ENCODE results near the gene CCL7. TPM values are rescaled to one million over a fixed set of nuclear protein-coding genes. Genes with fewer than 3 reads are reported as not detected.

The CCL7 gene
- total and polyA plus RNA-seq, 4 donors = not detected

DNA sequence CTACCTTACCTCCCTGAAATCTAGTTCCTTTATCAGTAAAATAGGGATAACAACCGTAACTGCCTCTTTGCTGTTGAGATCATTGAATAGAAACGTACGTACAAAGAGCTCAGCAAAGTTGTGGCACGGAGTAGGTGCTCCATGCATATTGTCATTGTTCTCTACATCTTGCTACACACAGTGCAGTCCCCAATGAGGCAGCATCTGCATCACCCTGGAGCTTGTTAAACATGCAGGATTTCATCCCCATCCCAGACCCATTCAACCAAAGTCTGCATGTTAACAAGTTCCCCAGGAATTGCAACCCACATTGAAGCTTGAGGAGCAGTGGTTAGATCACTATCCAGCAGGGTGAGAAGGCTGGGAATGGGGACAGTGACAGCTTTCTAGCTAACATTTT, 48.6 kb upstream of the CCL7 start:
- no peak overlapping the region for H3K9ac ChIP-seq (ENCODE audit: low read depth in 1 of 2, low read length in 2 of 2)
- no peaks in the 10 kb centered on the region for H3K4me1 ChIP-seq (ENCODE audit: control insufficient read depth in 4 of 4, insufficient read depth in 4 of 4, low read length in 3 of 4)

GRCh38 chr17:34222722-34223497, 47.1 kb upstream of the CCL7 start:
- H3K27me3 ChIP-seq (ENCODE audit: control insufficient read depth in 4 of 4, insufficient read depth in 4 of 4, low read length in 3 of 4) = no peaks in the 10 kb centered on the region
- WGBS = 79% methylated on average over 3 of the region's 3 CpGs
- no peaks in the 10 kb centered on the region for H3K9me3 ChIP-seq (ENCODE audit: control insufficient read depth in 4 of 4, low read length in 3 of 4)
- H3K9ac ChIP-seq (ENCODE audit: low read depth in 1 of 2, low read length in 2 of 2) = no peak overlapping the region
- no peak for DNase-seq (ENCODE audit: low spot score)
- H3K4me1 ChIP-seq (ENCODE audit: control insufficient read depth in 4 of 4, insufficient read depth in 4 of 4, low read length in 3 of 4) = no peaks in the 10 kb centered on the region
- no peak overlapping the region for H3K27ac ChIP-seq (ENCODE audit: low read depth in 1 of 2, low read length in 2 of 2)
- TF ChIP-seq TAF1 (conservative IDR thresholded peaks at IDR 0.05) (no peak), HNF4A (conservative IDR thresholded peaks at IDR 0.05) (no peak), RAD21 (IDR thresholded peaks at IDR 0.05) (no peak), RXRA (IDR thresholded peaks at IDR 0.05) (no peak), FOXA2 (IDR thresholded peaks at IDR 0.05) (no peak), HNF4G (IDR thresholded peaks at IDR 0.05) (no peak), GABPA (IDR thresholded peaks at IDR 0.05 in 1 of 2, conservative IDR thresholded peaks at IDR 0.05 in 1 of 2) (no peak), YY1 (IDR thresholded peaks at IDR 0.05) (no peak), NR2F2 (IDR thresholded peaks at IDR 0.05) (no peak), CTCF (IDR thresholded peaks at IDR 0.05; ENCODE audit: low read depth, low read length, missing input control) (no peak), JUND (IDR thresholded peaks at IDR 0.05) (no peak), SP1 (IDR thresholded peaks at IDR 0.05) (no peak), EGR1 (IDR thresholded peaks at IDR 0.05; ENCODE audit: low read depth in 2 of 2) (no peak), FOXA1 (IDR thresholded peaks at IDR 0.05) (no peak)
- TF ChIP-seq, protein P1, sequence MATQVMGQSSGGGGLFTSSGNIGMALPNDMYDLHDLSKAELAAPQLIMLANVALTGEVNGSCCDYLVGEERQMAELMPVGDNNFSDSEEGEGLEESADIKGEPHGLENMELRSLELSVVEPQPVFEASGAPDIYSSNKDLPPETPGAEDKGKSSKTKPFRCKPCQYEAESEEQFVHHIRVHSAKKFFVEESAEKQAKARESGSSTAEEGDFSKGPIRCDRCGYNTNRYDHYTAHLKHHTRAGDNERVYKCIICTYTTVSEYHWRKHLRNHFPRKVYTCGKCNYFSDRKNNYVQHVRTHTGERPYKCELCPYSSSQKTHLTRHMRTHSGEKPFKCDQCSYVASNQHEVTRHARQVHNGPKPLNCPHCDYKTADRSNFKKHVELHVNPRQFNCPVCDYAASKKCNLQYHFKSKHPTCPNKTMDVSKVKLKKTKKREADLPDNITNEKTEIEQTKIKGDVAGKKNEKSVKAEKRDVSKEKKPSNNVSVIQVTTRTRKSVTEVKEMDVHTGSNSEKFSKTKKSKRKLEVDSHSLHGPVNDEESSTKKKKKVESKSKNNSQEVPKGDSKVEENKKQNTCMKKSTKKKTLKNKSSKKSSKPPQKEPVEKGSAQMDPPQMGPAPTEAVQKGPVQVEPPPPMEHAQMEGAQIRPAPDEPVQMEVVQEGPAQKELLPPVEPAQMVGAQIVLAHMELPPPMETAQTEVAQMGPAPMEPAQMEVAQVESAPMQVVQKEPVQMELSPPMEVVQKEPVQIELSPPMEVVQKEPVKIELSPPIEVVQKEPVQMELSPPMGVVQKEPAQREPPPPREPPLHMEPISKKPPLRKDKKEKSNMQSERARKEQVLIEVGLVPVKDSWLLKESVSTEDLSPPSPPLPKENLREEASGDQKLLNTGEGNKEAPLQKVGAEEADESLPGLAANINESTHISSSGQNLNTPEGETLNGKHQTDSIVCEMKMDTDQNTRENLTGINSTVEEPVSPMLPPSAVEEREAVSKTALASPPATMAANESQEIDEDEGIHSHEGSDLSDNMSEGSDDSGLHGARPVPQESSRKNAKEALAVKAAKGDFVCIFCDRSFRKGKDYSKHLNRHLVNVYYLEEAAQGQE (IDR thresholded peaks at IDR 0.05) = no peak
- TF ChIP-seq, protein P2, sequence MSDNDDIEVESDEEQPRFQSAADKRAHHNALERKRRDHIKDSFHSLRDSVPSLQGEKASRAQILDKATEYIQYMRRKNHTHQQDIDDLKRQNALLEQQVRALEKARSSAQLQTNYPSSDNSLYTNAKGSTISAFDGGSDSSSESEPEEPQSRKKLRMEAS (IDR thresholded peaks at IDR 0.05) = no peak
- TF ChIP-seq, protein P3, sequence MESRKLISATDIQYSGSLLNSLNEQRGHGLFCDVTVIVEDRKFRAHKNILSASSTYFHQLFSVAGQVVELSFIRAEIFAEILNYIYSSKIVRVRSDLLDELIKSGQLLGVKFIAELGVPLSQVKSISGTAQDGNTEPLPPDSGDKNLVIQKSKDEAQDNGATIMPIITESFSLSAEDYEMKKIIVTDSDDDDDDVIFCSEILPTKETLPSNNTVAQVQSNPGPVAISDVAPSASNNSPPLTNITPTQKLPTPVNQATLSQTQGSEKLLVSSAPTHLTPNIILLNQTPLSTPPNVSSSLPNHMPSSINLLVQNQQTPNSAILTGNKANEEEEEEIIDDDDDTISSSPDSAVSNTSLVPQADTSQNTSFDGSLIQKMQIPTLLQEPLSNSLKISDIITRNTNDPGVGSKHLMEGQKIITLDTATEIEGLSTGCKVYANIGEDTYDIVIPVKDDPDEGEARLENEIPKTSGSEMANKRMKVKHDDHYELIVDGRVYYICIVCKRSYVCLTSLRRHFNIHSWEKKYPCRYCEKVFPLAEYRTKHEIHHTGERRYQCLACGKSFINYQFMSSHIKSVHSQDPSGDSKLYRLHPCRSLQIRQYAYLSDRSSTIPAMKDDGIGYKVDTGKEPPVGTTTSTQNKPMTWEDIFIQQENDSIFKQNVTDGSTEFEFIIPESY (IDR thresholded peaks at IDR 0.05) = no peak
- TF ChIP-seq, protein P4, sequence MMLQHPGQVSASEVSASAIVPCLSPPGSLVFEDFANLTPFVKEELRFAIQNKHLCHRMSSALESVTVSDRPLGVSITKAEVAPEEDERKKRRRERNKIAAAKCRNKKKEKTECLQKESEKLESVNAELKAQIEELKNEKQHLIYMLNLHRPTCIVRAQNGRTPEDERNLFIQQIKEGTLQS (IDR thresholded peaks at IDR 0.05) = no peak
- H3K4me3 ChIP-seq (ENCODE audit: low read depth in 1 of 3, low read length in 3 of 3) = no peak overlapping the region
- H3K36me3 ChIP-seq (ENCODE audit: control insufficient read depth in 4 of 4, insufficient read depth in 3 of 4, low read depth in 1 of 4, low read length in 3 of 4) = no peaks in the 10 kb centered on the region

More for the DNA sequence above, 48.6 kb upstream of the CCL7 start:
- H3K27ac ChIP-seq (ENCODE audit: low read depth in 1 of 2, low read length in 2 of 2) = no peak overlapping the region
- WGBS = 79% methylated on average over 4 of the region's 4 CpGs
- H3K36me3 ChIP-seq (ENCODE audit: control insufficient read depth in 4 of 4, insufficient read depth in 3 of 4, low read depth in 1 of 4, low read length in 3 of 4) = no peaks in the 10 kb centered on the region
- H3K9me3 ChIP-seq (ENCODE audit: control insufficient read depth in 4 of 4, low read length in 3 of 4) = no peaks in the 10 kb centered on the region
- no peak for DNase-seq (ENCODE audit: low spot score)
- TF ChIP-seq EGR1 (IDR thresholded peaks at IDR 0.05; ENCODE audit: low read depth in 2 of 2) (no peak), RXRA (IDR thresholded peaks at IDR 0.05) (no peak), HNF4G (IDR thresholded peaks at IDR 0.05) (no peak), NR2F2 (IDR thresholded peaks at IDR 0.05) (no peak), HNF4A (conservative IDR thresholded peaks at IDR 0.05) (no peak)
- no peak overlapping the region for H3K4me3 ChIP-seq (ENCODE audit: low read depth in 1 of 3, low read length in 3 of 3)
- no peaks in the 10 kb centered on the region for H3K27me3 ChIP-seq (ENCODE audit: control insufficient read depth in 4 of 4, insufficient read depth in 4 of 4, low read length in 3 of 4)

All from liver (tissue), 9 donors.